HG03354 (cell line): ENCODE measurements around the gene MAD2L2.

Experiments used
- ATAC-seq: cut with Tn5 transposase; IDR thresholded peaks from one replicate; pipeline ENCODE4 v1.9.1; 2021; ENCODE audit warnings: mild to moderate bottlenecking; ENCODE audit not compliant: unreplicated experiment, poor library complexity, severe bottlenecking

The MAD2L2 gene

DNA sequence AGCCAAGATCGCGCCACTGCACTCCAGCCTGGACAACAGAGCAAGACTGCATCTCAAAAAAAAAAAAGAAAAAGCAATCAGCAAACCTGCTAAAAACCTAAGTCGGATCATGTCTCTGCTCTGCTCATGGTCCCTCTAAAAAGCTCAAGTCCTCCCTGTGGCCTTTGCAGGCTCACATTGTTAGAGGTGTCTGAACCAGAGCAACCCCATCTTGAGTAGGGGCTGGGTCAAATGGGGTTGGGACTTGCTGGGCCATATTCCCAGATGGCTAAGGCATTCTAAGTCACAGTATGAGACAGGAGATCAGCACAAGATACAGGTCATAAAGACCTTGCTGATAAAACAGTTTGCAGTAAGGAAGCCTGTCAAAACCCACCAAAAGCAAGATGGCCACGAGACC, 7.6 kb upstream of the MAD2L2 start:
- ATAC-seq = no peak

- ATAC-seq = no peak
Measured at GRCh38 chr1:11685210-11685752, 4.3 kb upstream of the MAD2L2 start.

DNA sequence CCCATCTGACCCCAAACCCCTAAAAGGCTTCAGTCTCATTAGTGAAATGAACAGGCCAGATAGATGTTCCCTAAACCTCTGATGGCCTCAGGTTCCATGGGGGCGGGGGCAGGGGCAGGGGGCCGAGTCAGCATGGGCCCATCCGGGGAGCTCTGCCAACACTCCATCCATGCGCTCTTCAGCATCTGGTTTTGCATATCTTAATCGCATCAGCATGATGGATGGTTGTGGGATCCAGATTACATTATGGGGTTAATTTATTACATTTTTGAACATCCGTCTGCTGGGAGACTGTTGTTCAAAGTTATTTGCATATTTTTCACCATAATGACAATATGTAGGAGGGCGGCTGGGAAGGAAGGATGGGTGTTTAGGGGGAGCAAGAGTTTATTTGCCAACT, 3.1 kb upstream of the MAD2L2 start:
- ATAC-seq = no peak

DNA sequence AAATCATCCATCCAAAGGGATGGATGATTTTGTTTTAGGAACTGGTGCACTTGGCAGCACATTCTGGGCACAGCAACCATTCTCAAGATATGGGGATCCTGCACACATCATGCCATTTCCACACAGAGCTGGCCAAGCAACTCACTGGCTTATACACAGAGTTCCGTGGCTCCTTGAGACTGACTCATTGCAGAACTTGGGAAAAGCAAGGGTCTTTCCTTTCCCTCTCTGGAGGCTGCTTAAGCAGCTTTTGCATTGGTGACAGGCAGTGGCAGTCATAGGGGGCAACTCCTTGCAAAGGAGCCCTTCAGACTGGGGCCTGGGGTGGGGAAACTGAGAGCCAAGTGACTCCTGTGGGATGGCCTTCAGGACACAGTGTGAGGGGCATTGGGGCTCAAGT, 1.9 kb upstream of the MAD2L2 start:
- no peak for ATAC-seq

GRCh38 chr1:11682287-11682771, 1.4 kb upstream of the MAD2L2 start:
- ATAC-seq = no peak

DNA sequence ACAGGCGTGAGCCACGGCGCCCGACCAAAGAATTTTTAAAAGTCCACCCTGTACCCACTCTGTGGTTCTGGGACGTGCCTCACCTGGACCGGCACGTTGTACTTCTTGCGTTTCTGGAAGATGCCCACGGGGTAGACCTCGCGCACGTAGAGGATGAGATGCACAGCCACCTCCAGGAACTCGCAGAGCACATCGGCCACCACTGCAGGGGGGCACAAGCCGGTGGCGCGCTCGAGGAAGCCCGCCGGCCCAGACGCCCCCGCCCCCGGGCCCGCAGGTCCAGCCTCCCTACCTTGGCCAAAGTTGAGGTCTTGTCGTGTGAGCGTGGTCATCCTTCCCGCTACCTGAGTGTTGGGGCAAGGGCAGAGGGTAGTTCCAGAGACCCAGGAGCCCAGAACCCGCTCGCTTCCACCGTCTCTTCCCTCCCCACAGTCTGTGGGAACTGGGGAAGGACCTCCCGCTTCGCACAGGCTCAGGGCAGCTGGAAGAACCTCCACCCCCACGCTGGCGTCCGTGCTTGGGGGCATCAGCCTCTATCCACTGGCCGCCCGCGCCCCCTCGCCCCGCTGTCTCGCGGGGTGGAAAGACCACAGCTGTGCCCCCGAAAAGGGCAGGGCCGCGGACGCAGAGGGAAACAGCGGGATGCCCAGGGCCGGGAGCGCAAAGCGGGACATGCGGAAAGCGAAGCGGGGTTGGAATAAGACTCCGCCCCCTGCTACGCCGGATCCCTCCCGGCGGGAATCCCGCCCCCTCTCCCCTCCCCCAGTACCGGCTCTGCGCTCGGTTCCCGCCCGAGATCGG, 478 bp downstream of the MAD2L2 start:
- ATAC-seq = peak; percentile 29

- no peak for ATAC-seq
Measured at GRCh38 chr1:11678442-11678841, 2.5 kb downstream of the MAD2L2 start.

- no peak for ATAC-seq
Measured at GRCh38 chr1:11676386-11677103, 4.4 kb downstream of the MAD2L2 start.

GRCh38 chr1:11675325-11675724, 5.6 kb downstream of the MAD2L2 start:
- no peak for ATAC-seq

DNA sequence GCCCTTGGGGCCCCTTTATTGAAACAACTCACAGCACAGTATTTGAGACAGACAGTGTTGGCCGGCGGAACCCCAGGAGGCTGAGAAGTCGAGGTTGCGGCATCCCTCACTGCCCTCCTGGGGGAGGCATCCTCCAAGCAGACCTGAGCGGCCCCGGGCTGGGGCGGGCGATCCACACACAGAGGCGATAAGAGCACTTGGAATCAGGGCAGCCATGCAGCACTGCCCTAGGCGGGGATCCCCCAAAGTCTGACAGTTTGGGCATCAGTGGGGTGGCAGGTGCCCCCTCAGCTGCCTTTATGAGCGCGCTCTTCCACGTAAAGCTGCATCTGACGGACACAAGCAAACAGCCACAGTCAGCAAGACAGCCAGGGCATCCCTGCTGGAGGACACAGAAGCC, 6.5 kb downstream of the MAD2L2 start:
- ATAC-seq = no peak

- no peak for ATAC-seq
Measured at GRCh38 chr1:11673089-11673769, 7.7 kb downstream of the MAD2L2 start.

DNA sequence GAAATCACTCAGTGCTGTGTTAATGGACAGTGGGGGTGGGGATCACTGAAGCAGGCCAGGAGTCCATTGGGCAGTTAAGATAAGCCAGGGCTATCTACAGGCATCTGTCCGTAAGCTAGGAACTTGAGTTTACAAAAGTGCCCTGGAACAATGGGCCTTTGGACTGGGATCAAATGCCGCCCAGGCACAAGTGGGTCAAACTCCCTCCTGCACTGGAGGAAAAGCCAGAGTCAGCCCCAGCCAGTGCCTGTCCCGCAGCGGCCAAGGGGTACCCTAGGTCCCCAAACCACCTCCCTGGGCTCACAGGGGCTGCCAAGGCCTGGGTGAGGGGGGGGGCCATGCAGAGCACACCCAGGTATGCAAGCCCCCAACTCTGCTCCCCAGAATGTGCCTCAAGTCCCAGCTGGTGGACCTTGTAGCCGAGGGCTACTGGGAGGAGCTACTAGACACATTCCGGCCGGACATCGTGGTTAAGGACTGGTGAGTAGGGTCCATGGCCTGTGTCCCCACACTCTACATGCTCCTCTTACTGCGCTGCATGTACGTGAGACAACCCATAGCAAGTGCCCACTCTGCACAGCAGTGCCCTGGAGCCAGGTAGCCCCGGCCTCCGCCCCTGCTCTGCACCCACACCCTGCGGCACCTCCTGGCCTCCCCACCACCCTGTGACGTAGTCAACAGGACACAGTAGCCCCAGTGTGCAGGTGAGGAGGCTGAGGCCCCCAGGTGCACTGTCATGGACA, 9.2 kb downstream of the MAD2L2 start:
- no peak for ATAC-seq

GRCh38 chr1:11671205-11671543, 9.8 kb downstream of the MAD2L2 start:
- no peak for ATAC-seq

- ATAC-seq = no peak
Measured at GRCh38 chr1:11670747-11671146, 10.2 kb downstream of the MAD2L2 start.

DNA sequence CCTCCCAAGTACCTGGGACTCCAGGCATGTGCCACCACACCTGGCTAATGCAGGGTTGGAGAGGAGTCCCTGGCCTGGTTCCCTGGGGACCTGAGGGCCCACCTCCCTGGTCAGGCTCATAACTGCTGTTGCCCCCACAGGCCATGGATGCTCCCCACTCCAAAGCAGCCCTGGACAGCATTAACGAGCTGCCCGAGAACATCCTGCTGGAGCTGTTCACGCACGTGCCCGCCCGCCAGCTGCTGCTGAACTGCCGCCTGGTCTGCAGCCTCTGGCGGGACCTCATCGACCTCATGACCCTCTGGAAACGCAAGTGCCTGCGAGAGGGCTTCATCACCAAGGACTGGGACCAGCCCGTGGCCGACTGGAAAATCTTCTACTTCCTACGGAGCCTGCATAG, 12.4 kb downstream of the MAD2L2 start:
- ATAC-seq = no peak

GRCh38 chr1:11664336-11665065, 16.4 kb downstream of the MAD2L2 start:
- peak; percentile 64 for ATAC-seq

DNA sequence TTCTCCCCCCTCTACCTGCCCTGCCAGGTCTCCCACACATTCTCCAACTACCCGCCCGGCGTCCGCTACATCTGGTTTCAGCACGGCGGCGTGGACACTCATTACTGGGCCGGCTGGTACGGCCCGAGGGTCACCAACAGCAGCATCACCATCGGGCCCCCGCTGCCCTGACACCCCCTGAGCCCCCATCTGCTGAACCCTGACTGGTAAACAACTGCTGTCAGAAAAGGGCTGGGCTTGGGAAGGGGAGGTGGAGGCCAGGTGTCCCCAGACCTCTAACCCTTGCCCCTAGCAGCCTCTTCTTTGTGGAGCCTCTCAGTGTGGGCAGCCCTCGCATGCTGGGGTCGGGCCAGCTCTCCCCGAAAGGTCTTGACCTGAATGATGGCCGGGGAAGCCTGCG, 19.8 kb downstream of the MAD2L2 start:
- ATAC-seq = no peak

DNA sequence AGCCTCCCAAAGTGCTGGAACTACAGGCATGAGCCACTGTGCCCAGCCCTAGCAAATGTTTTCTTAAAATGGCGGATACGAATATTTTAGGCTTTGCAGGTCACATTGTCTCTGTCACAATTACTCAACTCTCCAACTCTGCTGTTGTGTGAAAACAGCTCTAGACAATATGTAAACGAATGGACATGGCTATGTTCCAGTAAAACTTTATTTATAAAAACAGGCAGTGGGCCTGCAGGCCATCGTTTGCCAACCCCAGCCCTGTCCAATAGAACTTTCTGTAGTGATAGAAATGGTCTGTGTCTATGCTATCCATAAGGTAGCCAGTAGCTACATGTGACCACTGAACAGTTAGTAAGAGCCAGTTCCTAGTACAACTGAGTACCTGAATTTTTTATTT, 21.2 kb downstream of the MAD2L2 start:
- ATAC-seq = no peak

DNA sequence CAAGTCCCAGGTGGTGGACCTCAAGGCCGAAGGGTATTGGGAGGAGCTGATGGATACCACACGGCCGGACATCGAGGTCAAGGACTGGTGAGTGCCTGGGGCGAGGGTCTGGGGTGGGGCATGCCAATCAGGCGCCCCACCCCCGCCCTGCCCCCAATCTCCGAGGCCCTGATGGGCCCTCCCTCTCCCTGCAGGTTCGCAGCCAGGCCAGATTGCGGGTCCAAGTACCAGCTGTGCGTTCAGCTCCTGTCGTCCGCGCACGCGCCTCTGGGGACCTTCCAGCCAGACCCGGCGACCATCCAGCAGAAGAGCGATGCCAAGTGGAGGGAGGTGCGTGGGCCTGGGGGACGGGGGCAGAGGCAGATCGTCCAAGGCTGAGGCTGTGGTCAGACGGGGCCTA, 22.4 kb downstream of the MAD2L2 start:
- no peak for ATAC-seq
